ENCODE data around the gene MAL.

The MAL gene

GRCh38 chr2:95050385-95051300 is 25.1 kb downstream of the MAL start:
- no peak for DNase-seq

GRCh38 chr2:95051626-95052025 is 26.1 kb downstream of the MAL start:
- DNase-seq, result no peak

- DNase-seq, result no peak
Observed at GRCh38 chr2:95052307-95052706, 26.8 kb downstream of the MAL start.

GRCh38 chr2:95052804-95053479 is 27.4 kb downstream of the MAL start:
- no peak for DNase-seq

- no peak for DNase-seq
Observed at GRCh38 chr2:95053543-95053942, 28.0 kb downstream of the MAL start.

GRCh38 chr2:95054016-95054415 is 28.5 kb downstream of the MAL start:
- DNase-seq, result no peak

- no peak for DNase-seq
Observed at GRCh38 chr2:95055262-95055661, 29.8 kb downstream of the MAL start.

GRCh38 chr2:95056044-95056443 is 30.5 kb downstream of the MAL start:
- no peak for DNase-seq

- DNase-seq, result no peak
Observed at GRCh38 chr2:95056461-95057459, 31.3 kb downstream of the MAL start.

GRCh38 chr2:95057535-95058370 is 32.2 kb downstream of the MAL start:
- DNase-seq, result no peak

GRCh38 chr2:95058466-95058988 is 33.0 kb downstream of the MAL start:
- DNase-seq, result no peak

- no peak for DNase-seq
Observed at GRCh38 chr2:95058989-95059641, 33.6 kb downstream of the MAL start.

GRCh38 chr2:95059656-95060370 is 34.3 kb downstream of the MAL start:
- DNase-seq, result no peak

- DNase-seq, result no peak
Observed at GRCh38 chr2:95060446-95061118, 35.1 kb downstream of the MAL start.

- DNase-seq, result no peak
Observed at GRCh38 chr2:95061119-95061512, 35.6 kb downstream of the MAL start.

- DNase-seq, result no peak
Observed at GRCh38 chr2:95061601-95062183, 36.2 kb downstream of the MAL start.

GRCh38 chr2:95062242-95063085 is 37.0 kb downstream of the MAL start:
- peak; percentile 72 for DNase-seq
